HG02571 (cell line): ENCODE measurements around the gene MX1.
A peak's percentile ranks its signal among the peaks of the same experiment; 100 is the strongest.

ENCODE experiments used
- ATAC-seq: cut with Tn5 transposase; IDR thresholded peaks from one replicate; pipeline ENCODE4 v1.9.1; 2021; ENCODE audit warnings: mild to moderate bottlenecking, moderate library complexity; ENCODE audit not compliant: unreplicated experiment

The MX1 gene, protein sequence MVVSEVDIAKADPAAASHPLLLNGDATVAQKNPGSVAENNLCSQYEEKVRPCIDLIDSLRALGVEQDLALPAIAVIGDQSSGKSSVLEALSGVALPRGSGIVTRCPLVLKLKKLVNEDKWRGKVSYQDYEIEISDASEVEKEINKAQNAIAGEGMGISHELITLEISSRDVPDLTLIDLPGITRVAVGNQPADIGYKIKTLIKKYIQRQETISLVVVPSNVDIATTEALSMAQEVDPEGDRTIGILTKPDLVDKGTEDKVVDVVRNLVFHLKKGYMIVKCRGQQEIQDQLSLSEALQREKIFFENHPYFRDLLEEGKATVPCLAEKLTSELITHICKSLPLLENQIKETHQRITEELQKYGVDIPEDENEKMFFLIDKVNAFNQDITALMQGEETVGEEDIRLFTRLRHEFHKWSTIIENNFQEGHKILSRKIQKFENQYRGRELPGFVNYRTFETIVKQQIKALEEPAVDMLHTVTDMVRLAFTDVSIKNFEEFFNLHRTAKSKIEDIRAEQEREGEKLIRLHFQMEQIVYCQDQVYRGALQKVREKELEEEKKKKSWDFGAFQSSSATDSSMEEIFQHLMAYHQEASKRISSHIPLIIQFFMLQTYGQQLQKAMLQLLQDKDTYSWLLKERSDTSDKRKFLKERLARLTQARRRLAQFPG

DNA sequence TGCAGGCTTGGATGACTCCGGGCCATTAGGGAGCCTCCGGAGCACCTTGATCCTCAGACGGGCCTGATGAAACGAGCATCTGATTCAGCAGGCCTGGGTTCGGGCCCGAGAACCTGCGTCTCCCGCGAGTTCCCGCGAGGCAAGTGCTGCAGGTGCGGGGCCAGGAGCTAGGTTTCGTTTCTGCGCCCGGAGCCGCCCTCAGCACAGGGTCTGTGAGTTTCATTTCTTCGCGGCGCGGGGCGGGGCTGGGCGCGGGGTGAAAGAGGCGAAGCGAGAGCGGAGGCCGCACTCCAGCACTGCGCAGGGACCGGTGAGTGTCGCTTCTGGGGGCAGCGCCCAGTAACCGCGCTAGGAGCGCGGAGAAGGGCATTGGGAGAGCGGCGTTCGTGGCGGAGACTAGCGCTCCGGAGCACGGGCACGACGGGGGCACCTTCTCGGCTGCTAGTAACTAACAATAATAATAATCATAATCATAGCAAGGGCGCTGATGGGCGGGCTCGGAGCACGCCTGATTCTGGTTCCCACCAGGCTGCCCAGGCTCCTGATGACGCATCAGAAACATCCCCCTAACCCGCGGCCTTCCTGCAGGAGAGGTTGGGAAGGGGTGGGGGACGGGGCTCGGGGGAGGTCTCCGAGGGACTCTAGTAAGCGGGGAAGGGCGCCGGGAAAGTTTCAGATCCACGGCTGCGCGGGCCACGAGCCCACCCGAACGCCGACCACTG, at the start of gene MX1:
Gene MX1 (plus strand): TSS at position 286 of the 722 bp plus-strand sequence. CDS start 5,832 bp downstream, outside the sequence.
- ATAC-seq: peak; percentile 77

DNA sequence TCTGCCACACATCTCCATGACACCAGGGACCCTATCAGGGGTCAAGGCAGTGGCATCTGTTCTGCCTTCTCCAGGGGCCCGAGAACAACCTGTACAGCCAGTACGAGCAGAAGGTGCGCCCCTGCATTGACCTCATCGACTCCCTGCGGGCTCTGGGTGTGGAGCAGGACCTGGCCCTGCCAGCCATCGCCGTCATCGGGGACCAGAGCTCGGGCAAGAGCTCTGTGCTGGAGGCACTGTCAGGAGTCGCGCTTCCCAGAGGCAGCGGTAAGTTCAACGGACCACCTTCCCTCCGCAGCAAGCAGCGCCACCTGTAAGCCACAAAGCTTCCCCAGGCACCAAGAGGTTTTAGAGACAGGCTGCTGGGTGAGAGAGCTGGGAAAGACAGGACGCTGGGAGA, 48.3 kb upstream of the MX1 start:
- no peak for ATAC-seq

DNA sequence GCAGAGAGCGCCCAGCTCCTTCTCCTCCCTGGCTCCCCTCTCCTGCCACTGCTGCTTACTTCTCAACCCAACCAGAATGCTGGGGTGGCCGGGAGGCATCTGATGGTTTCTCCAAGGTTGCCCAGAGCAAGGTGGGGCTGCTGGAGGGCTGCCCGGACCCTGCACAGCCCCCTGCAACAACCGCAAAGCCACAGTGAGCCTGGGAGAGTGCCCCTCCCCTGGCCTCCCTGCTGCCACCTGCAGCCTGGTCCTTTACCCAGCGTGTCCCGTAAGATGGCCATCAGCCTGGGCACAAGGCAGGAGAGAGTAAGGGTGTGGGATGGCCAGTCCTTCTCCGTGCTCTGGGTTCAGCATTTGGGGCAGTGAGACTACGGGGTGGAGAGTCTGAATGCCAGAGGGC, 47.2 kb upstream of the MX1 start:
- ATAC-seq: no peak

DNA sequence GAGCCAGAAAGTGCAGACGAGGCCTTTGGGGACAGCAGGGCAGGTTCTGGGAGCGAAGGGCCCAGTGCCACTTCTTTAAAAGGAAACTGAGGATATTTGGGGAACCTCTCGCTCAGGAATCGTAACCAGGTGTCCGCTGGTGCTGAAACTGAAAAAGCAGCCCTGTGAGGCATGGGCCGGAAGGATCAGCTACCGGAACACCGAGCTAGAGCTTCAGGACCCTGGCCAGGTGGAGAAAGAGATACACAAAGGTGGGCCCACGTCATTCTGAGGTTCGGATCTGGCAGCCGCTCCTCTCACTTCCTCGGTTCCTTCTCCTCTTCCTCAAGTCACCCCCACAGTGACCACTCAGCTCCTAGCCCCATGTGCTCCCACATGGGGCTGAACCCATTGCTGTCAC, 46.1 kb upstream of the MX1 start:
- ATAC-seq: no peak

DNA sequence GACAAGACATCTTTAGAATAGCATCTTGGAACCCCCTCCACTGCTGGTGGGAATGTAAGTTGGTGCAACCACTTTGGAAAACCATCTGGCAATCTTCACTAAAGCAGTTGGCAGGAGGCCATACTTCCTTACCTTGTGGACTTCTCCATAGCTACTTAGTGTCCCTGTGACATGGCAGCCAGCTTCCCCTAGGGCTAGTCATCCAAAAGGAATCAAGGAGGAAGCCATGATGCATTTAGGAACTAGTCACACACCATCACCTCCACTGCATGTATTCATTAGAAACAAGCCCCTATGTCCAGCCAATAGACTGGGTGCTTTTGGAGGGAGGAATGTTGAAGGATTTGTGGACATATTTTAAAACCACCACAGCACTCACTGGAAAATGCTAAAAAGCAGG, 44.3 kb upstream of the MX1 start:
- ATAC-seq: no peak

DNA sequence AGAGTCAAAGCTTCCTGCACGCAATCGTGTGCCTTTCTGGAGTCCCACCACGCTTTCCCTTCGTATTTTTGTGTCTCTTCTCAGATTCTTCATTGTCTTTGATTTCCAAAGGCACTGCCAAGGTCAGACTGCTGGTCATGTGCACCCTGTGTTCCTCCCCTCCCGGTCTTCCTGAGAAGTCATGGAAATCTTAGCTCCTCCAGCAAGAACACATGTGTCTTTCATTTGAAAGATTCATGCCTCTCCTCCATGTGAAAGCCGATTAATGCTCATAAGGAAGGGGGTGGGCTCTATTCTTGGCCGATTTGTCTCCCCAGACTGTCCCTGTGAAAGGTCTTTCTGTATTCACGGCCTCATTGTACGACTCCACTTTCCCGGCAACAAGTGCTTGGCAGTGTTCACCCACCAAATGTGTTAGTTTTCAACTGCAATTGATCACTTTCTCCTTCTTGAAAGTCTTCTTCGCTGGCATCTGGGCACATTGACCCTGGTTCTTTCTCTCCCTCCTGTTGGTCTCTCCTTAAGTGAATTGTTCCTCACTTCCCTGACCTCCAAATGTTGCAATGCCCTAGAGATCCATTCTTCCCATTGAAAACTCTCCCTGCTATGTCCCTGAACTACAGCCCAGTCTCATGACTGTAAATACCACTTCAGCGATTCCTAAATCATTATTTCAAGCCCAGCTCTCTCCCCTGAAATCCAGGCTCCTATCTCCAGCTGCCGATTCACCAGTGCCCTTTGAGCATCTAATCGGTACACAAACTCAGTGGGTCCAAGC, 38.8 kb upstream of the MX1 start:
- no peak for ATAC-seq

DNA sequence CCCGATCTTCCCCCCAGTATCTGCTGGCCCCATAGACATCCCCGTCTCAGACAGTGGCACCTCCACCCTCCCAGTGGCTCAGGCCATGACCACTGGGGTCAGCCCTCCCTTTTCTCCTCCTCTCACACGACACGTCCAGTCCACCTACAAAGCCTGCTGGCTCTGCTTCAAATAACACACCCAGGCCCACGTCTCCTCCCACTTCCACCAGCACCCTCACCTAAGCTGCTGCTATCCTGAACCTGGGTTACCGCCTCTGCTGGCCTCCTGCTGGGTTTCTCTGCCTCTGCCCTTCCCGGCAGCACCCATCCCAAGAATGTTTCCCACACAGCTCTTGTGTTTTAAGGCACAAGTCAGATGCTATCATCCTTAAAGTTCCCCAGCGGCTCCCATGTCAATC, 38.2 kb upstream of the MX1 start:
- ATAC-seq: no peak

DNA sequence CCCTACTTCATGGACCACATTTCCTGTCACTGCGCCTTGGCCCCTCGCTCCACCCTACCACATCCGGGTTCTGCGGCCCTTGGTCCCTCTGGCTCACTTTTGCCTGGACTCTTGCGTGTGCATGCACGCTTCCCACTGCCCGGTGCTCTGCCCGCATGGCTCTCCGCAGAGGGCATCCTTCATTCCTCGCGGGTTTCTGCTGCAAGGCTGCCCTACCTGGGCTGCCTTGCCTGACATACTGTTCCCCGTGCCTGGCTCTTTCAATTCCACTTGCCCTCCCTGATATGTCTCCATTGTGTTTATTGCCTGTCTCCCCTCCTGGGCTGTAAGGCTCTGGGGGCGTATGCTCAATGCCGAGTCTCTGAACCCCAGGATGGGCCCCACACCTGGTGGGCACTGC, 37.8 kb upstream of the MX1 start:
- ATAC-seq: no peak

DNA sequence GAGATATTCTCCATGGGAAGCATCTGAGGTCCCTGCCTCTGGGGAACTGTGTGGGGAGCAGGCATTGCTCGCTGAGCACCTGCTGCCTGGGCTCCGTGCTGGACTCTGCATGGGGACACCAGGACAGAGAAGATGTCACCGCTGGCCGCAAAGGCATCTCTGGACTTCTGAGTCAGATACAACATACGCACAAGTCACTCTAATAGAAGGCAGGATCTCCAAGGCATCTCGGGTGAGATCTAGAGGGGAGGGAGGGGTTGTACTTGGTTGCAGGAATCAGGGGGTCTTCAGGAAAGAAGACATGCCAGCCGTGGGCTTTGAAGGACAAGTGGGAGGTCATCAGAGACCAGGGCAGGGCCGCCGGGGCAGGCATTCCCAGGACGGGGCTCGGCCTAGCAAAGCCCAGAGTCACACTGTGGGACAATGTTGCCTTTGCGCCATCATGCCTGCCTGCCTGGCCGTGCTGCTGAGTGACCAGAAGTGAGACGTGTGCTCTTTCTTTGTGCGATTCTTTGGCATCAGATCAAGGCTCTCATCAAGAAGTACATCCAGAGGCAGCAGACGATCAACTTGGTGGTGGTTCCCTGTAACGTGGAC, 35.9 kb upstream of the MX1 start:
- no peak for ATAC-seq

DNA sequence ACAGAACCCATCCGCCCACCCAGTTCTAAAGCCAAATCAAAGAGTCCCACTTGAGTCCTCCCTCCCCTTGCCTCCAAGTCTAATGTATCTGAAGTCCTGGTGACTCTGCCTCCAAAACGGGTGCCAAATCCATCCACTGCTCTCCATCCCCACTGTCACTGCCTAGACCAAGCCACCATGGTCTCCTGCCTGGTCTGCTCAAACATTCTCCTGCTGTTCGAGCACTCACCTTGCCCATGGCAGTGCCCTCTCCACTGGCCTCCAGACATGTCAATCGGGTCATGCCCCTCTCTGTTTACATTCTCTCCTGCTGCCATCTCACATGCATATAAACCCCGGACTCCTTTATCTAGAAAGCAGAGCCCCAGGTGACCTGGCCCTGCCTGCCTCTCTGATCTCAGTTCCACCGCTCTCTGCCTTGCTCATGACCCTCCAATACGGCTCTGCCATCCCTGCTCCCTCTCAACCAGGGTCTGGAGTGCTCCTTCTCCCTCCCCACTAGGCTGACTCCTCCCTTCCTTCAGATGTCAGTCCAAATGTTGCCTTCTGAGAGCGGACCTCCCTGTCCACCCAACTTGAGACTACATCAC, 32.1 kb upstream of the MX1 start:
- ATAC-seq: no peak

DNA sequence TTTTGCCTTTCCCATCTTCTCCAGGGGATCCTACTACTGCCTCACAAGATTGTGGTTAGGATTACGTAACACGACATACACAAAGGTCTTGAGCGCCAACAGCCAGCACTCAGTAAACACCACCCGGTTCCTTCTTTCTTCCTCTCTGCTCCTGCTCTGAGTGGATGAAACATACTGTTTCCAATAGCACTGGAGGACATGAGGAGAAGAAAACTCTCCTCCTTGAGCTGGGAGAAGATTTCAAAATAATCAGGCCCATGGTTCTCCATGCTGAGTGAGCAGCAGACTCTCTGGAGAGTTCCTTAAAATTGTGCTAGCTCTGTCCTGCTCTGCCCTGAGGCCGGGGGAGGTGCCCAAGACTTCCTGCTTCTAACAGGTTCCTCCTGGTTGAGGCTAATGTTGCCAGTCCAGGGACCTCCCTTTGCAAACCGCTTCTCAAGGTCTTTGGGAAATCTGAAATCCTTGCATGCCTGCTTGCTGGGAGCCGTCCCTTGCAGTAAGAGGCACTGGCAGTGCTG, 29.4 kb upstream of the MX1 start:
- no peak for ATAC-seq

DNA sequence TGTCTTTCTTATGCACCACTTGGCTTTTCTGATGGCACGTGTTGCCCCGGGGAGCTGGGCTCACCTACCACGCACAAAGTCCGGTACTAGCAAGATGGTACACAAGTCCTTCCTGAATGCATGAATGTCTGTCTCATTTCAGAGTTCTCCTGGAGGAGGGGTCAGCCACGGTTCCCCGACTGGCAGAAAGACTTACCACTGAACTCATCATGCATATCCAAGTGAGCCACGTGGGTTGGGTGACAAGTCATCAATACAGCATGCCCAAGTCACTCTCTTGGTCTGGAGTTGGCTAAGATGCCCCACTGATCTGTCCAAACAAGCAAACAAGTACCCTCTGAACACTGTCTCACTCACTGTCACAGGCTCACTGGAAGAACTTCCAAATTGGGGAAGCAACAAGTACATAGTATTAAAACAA, 28.6 kb upstream of the MX1 start:
- no peak for ATAC-seq

DNA sequence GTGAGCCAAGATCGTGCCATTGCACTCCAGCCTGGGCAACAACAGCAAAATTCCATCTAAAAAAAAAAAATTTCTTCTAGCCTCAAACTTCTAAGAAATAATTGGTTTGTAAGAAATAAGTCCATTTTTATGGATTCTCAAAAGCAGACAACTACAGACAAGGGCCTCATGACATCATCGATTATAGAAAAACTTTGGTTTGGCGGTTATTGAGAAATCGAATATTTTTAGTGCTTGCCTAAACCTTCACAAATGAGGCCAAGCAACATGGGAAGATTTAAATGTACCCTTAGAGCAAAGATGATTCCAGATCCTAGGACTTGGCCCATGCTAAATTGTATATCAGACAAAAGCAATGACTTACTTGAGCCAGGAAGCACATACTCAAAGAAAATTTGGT, 27.8 kb upstream of the MX1 start:
- ATAC-seq: no peak

DNA sequence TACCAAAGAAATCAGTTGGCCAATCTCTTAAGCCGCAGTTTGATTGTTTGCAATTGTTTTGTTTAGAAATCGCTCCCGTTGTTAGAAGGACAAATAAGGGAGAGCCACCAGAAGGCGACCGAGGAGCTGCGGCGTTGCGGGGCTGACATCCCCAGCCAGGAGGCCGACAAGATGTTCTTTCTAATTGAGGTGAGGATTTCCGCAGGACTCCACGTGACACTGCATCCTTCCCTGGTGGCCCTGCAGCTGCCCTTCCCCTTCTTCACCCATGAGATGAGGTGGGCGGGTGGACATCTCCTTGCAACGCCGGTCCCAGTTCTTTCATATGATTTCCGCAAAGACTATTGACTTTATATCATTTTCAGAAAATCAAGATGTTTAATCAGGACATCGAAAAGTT, 27.2 kb upstream of the MX1 start:
- ATAC-seq: no peak

DNA sequence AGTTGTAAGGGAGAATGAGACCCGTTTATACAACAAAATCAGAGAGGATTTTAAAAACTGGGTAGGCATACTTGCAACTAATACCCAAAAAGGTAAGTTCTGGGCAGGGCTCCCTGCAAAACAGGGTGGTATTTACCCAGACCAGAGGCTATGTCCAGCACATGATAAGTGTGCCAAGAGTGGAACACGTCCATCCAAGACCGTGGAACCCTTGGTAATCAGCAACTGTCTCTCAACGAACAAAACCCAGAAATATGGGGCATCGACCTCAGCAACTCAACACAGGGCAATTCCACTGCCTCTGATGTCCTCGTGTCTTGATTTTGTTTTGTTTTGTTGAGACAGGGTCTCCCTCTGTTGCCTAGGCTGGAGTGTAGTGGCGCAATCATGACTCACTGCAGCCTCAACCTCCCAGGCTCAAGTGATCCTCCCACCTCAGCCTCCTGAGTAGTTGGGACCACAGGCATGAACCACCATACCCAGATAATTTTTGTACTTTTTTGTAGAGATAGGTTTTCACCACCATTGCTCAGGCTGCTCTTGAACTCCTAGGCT, 26.7 kb upstream of the MX1 start:
- no peak for ATAC-seq

DNA sequence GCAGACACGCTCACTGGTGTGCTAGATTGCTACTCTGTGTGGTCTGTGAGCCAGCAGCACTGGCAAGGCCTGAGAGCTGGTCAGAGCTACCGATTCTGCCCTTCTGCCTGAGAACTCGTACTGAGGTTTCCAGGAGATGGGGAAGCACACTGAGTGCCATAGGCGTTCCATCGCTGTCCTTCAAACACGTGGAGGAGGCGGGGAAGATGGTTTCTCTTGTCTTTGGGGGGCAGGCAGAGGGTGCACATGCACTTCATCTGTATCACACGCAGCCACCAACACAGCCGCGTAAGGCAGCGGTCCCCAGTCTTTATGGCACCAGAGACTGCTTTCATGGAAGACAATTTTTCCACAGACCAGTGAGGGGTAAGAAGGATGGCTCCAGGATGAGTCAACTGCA, 23.8 kb upstream of the MX1 start:
- ATAC-seq: no peak

DNA sequence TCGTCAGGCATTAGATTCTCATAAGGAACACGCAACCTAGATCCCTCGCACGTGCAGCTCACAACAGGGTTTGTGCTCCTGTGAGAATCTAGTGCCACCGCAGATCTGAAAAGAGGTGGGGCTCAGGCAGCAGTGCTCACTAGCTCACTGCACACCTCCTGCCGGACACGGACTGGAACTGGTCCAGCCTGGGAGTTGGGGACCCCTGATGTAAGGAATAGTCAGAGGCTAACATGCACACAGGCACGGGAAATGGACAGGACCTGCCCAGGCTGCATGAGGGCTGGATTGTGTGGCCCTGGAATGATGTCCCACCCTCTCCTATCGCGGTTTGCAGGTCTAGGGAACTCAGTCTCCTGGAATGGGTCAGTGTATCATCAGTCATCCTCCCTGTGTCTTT, 23.2 kb upstream of the MX1 start:
- ATAC-seq: no peak

DNA sequence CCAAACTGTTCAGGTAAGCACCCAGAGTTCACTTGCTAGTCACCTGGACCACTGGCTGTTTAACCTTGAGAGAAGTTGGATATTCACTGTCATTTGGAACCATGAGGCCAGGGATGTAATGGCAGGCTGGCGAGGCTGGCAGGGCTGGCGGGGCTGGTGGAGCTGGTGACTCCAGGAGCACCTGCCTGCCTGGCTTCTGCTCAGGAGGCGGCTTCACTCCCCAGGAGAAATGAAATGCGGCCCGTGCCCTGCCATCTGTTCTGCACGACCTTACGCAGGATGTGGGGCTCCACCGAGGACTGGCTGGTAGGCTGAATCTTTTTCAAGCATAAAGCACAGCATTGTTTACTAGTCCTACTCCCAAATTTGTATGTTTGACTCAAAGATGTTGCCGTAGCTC, 22.7 kb upstream of the MX1 start:
- no peak for ATAC-seq

DNA sequence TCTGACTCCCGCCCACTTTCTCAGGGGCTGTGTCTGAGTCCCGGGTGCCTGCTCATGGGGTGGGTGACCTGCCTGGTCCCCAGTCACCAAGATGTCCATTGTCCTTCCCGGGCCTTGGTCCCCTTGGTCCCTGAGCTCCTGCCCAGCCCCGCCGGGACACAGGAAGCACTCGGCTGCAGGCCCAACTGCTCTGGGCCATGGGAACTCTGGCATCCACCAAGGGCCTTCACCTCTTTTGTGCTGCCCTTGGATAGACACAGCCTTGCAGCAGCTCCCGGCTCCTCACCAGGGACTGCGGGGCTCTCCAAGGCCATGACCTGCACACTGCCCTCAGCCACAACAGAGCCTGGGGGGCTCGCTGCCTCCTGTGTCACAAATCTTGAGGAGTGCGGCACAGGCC, 22.1 kb upstream of the MX1 start:
- ATAC-seq: no peak

DNA sequence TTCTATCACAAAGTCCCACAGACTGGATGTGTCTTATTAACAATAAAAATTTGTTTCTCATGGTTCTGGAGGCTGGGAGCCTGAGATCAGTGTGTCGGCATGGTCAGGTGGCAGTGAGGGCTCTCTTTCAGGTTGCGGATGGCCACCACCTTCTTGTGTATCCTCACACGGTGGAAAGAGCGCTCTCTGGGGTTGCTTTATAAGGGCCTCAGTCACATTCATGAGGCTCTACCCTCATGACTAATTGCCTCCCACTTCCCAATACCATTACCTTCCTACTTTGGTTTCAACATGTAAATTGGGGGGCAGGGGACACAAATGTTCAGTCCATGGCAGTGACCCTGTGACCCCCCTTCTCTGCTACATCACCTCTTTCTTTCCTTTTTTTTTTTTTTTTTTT, 20.7 kb upstream of the MX1 start:
- no peak for ATAC-seq
